Osteoblast (primary cell): Measurements from ENCODE around the gene SNRPB. TPM values are rescaled to one million over a fixed set of nuclear protein-coding genes. Genes with fewer than 3 reads are reported as not detected.

ENCODE experiments used
- DNase-seq: peaks from one replicate; pipeline ENCODE4 v3.0.0; 2011; ENCODE audit warnings: low spot score, mixed read lengths; ENCODE audit not compliant: insufficient read length; ENCODE audit errors: missing footprints
- H2AFZ ChIP-seq: 2 replicates; pipeline ENCODE4 v1.6.0; 2011; ENCODE audit warnings: mild to moderate bottlenecking, low read length
- H3K27ac ChIP-seq: 2 replicates; pipeline ENCODE4 v1.5.1; 2011; ENCODE audit warnings: mild to moderate bottlenecking, low read depth, low read length, moderate library complexity
- H3K27me3 ChIP-seq: 2 replicates; pipeline ENCODE4 v1.6.0; 2012; ENCODE audit warnings: mild to moderate bottlenecking, control low read depth, inconsistent platforms, low read length, moderate library complexity; ENCODE audit not compliant: insufficient read depth
- H3K36me3 ChIP-seq: 2 replicates; pipeline ENCODE4 v1.5.1; 2011; ENCODE audit warnings: mild to moderate bottlenecking, low read length, control low read depth, moderate library complexity; ENCODE audit not compliant: insufficient read depth
- H3K4me1 ChIP-seq: 2 replicates; pipeline ENCODE4 v1.5.1; 2011; ENCODE audit warnings: mild to moderate bottlenecking, low read length, control low read depth, moderate library complexity; ENCODE audit not compliant: insufficient read depth
- H3K4me2 ChIP-seq: 2 replicates; pipeline ENCODE4 v1.6.0; 2011; ENCODE audit warnings: mild to moderate bottlenecking, low read length; ENCODE audit not compliant: insufficient read depth
- H3K4me3 ChIP-seq: fragments of 200-600 bp; sonication (generic); 3 replicates; pipeline ENCODE4 v1.5.1; 2012; ENCODE audit warnings: mild to moderate bottlenecking, low read length, inconsistent platforms; ENCODE audit not compliant: insufficient read depth
- H3K79me2 ChIP-seq: 2 replicates; pipeline ENCODE4 v1.6.0; 2012; ENCODE audit warnings: mild to moderate bottlenecking, low read length, control low read depth, inconsistent platforms; ENCODE audit not compliant: insufficient read depth
- H3K9me3 ChIP-seq: 2 replicates; pipeline ENCODE4 v1.5.1; 2011; ENCODE audit warnings: low read depth, low read length, control low read depth
- H4K20me1 ChIP-seq: 2 replicates; pipeline ENCODE4 v1.6.0; 2012; ENCODE audit warnings: mild to moderate bottlenecking, low read length, control low read depth; ENCODE audit not compliant: insufficient read depth
- CTCF ChIP-seq: IDR thresholded peaks from 2 replicates; pipeline ENCODE4 v1.5.1; 2011; ENCODE audit warnings: mild to moderate bottlenecking, low read depth, low read length, moderate library complexity; ENCODE audit errors: extremely low read depth
- total RNA-seq: library from RNA; depleted of rRNA; stranded (reverse); fragments of >200 nt; gene quantifications from 2 replicates; pipeline ENCODE4 v1.2.3, GENCODE V29; 2012

The SNRPB gene
- total RNA-seq, 1 donor, result 109 TPM

DNA sequence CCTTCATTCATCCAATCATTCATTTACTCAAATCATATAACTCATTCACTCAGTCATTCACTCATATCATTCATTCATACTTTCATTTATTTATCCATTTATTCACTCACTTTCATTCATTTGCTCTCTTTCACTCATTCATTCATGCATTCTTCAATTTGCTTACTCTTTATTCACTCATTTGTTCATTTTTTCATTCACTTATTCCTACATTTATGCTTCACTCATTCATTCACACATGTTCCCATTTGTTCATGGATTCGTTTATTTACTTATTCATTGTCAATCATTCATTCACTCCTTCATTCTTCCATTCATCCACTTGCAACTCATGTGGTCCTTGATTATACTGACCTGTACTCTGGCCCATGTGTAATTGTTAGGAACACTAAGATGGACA lies 39.4 kb downstream of the SNRPB start:
- TF ChIP-seq CTCF, result no peak
- H3K9me3 ChIP-seq, result no peaks in the 10 kb centered on the region
- no peak overlapping the region for H3K27ac ChIP-seq
- no peak overlapping the region for H2AFZ ChIP-seq
- no peaks in the 10 kb centered on the region for H3K36me3 ChIP-seq
- H3K4me2 ChIP-seq, result no peak overlapping the region
- H3K4me1 ChIP-seq, result peaks cover 5% of the 10 kb centered on the region
- H3K4me3 ChIP-seq, result no peak overlapping the region
- no peaks in the 10 kb centered on the region for H3K79me2 ChIP-seq
- H4K20me1 ChIP-seq, result no peaks in the 10 kb centered on the region
- peaks cover 15% of the 10 kb centered on the region for H3K27me3 ChIP-seq
- DNase-seq, result no peak

- no peak overlapping the region for H3K27ac ChIP-seq
- DNase-seq, result no peak
- H4K20me1 ChIP-seq, result no peaks in the 10 kb centered on the region
- H3K4me2 ChIP-seq, result no peak overlapping the region
- H3K36me3 ChIP-seq, result no peaks in the 10 kb centered on the region
- H3K9me3 ChIP-seq, result no peaks in the 10 kb centered on the region
- no peak overlapping the region for H2AFZ ChIP-seq
- H3K27me3 ChIP-seq, result peaks cover 15% of the 10 kb centered on the region
- no peaks in the 10 kb centered on the region for H3K79me2 ChIP-seq
- TF ChIP-seq CTCF, result no peak
- peaks cover 5% of the 10 kb centered on the region for H3K4me1 ChIP-seq
- H3K4me3 ChIP-seq, result no peak overlapping the region
Observed at GRCh38 chr20:2430538-2430937, 40.1 kb downstream of the SNRPB start.

- Histone ChIP-seq H3K4me1 (peaks cover 5% of the 10 kb centered on the region), H3K36me3 (no peaks in the 10 kb centered on the region), H3K9me3 (no peaks in the 10 kb centered on the region), H3K4me2 (no peak overlapping the region), H4K20me1 (no peaks in the 10 kb centered on the region), H3K79me2 (no peaks in the 10 kb centered on the region), H3K27ac (no peak overlapping the region), H2AFZ (no peak overlapping the region), H3K27me3 (peaks cover 15% of the 10 kb centered on the region), H3K4me3 (no peak overlapping the region)
- peak; percentile 67 for DNase-seq
- no peak for TF ChIP-seq CTCF
Observed at GRCh38 chr20:2429051-2429450, 41.5 kb downstream of the SNRPB start.

- Histone ChIP-seq H3K4me1 (no peaks in the 10 kb centered on the region), H3K4me3 (no peak overlapping the region), H3K36me3 (no peaks in the 10 kb centered on the region), H3K79me2 (no peaks in the 10 kb centered on the region), H2AFZ (no peak overlapping the region), H3K27me3 (peaks cover 17% of the 10 kb centered on the region), H3K4me2 (no peak overlapping the region), H3K9me3 (no peaks in the 10 kb centered on the region), H4K20me1 (no peaks in the 10 kb centered on the region), H3K27ac (no peak overlapping the region)
- DNase-seq, result no peak
- TF ChIP-seq CTCF, result peak; percentile 37
Observed at GRCh38 chr20:2421247-2421646, 49.3 kb downstream of the SNRPB start.
